Midbrain (tissue), 1 donor: Measurements from ENCODE around the gene PSMD14.

ENCODE experiments used
- DNase-seq: peaks from one replicate; lab custom pipeline; 2025; lab: John Stamatoyannopoulos, UW

PSMD14 gene

DNA sequence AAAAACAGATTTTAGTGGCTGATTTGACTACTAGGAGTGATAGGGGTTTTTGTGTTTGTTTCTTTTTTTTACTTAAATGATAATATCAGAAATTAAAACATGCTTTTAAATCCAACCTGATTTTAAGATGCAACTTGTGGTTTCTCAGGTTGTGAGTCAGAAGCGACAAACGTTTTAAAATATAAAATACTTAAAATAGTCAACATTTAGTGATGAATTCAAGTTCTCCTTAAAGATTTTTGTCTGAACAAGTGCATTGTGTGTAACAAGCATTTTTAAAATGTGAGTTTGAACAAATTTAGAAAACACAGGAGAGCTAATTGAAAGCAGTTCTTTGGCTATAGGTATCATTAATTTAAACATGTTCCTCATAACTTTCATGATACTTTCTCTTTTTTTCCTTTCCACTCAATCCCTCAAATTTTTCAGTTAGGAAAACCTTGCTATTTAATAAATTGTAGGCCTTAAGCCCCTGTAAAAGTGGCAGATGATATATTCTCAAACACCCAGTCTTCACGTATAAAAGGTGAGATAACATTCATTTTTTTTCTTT, 111.5 kb downstream of the PSMD14 start:
- no peak for DNase-seq

DNA sequence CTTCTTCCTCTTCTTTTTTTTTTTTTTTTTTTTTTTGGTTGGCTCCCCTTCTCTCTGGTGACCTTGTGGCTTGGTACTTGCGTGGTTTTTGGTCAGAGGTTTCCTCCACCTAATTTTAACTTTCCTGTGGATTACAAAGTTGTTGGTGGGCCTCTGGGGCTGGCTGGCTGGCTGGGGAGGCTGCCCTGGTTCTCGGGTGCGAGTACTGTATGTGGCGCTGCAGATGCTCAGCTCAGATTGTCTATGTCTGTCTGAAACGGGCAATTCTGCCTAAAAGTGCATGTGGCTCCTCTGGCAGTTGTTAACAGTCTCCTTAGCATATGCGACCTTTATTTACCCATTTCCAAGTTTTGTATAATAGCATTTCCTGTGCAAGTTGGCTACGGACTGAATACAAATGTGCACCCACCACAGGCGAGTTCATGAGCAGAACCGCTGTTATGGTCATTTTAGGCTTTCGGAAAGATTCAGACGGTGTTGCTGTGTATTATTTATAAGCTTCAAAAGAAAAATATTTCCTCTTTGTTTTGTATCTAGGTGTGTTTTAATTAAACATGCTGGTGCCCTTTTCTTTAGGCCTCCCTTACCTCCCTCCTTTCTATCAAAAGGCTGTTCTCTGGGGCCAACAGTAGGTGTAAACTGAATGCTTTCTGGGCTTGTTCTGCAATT, 112.3 kb downstream of the PSMD14 start:
- no peak for DNase-seq

- DNase-seq = no peak
Observed at GRCh38 chr2:161421686-161422085, 113.5 kb downstream of the PSMD14 start.

DNA sequence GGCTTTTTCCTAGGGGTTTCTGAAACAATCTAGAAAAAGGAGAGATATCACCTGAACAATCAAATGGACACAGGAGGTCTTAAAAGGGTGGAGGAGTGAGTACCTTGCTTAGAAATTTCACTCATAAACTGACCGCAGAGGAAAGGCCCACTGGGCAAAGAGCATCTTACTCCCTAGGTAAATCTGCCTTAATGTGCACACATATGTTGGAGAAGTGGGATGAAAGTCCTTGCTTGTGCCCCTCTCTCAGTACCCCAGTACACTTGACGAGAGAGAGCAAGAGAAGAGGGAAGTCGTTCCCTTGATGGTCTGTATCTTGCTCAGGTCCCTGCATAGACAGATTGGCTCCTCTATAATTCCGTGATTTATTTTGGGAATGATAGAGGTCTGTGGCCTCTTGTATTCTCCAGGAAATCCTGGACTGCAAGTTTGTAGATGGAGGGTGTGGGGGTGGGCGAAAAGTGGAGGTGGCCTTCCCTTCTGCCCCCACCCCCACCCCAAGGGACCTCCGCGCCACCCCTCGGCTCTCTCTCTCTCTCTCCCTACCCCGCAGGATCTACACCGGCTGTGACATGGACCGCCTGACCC, 114.7 kb downstream of the PSMD14 start:
- DNase-seq = no peak

DNA sequence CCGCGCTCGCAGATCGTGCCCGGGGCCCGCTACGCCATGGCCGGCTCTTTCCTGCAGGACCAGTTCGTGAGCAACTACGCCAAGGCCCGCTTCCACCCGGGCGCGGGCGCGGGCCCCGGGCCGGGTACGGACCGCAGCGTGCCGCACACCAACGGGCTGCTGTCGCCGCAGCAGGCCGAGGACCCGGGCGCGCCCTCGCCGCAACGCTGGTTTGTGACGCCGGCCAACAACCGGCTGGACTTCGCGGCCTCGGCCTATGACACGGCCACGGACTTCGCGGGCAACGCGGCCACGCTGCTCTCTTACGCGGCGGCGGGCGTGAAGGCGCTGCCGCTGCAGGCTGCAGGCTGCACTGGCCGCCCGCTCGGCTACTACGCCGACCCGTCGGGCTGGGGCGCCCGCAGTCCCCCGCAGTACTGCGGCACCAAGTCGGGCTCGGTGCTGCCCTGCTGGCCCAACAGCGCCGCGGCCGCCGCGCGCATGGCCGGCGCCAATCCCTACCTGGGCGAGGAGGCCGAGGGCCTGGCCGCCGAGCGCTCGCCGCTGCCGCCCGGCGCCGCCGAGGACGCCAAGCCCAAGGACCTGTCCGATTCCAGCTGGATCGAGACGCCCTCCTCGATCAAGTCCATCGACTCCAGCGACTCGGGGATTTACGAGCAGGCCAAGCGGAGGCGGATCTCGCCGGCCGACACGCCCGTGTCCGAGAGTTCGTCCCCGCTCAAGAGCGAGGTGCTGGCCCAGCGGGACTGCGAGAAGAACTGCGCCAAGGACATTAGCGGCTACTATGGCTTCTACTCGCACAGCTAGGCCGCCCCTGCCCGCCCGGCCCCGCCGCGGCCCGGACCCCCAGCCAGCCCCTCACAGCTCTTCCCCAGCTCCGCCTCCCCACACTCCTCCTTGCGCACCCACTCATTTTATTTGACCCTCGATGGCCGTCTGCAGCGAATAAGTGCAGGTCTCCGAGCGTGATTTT, 115.5 kb downstream of the PSMD14 start:
- no peak for DNase-seq

- DNase-seq = no peak
Observed at GRCh38 chr2:161424394-161424769, 116.2 kb downstream of the PSMD14 start.

GRCh38 chr2:161424891-161425727, 116.9 kb downstream of the PSMD14 start:
- no peak for DNase-seq

DNA sequence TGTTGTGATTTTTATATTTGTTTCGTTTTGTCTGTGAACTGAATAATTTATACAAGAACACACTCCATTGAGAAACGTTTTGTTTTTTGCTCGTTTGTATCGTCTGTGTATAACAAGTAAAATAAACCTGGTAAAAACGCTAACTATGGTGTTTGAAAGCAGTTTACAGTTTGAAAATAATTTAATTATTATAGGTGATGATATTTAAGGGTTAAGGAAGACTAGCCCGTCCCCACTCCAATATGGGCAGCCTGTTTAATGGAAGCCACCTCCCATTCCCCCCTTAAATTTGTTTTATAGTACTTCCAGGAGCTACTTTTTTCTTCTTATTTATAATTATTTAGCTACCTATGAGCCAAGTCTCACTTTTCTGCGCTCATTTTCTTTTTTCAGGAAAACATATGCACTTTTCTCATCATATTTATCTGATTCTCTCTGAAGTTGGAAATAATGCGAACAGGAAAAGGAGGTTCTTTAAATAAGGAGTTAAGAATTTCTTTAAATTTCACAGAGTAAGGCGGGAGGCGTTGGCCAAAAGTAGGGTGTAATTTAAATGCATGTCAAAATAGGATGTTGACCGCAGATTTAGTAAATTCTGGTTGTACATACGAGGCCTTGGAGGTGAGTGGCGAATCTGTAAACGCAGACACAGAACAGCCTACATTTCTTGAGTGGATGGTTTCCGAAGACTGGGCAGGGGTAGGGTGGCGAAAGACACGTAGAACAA, 117.7 kb downstream of the PSMD14 start:
- no peak for DNase-seq

DNA sequence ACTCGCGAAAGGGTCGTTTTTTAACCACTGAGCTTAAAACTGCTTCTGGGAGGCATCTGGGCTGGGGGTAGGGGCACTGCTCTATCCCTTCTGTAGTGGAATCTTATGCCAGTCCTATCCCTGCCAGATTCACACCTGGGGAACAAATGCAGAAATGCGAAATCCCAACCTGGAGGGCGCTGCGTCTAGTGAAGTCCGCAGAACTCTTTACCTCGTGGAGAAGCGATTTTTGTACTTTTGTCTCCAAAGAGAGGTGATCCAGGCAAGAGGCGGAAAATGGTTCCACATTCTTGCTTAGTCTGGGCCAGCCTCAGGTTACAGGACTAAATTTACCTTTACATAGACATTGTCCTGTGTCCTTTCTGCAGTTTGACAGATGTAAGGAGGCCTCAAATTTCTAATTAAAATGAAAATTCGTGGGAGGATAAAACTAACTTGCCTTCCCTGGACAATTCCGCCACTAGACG, 118.3 kb downstream of the PSMD14 start:
- DNase-seq = no peak

- no peak for DNase-seq
Observed at GRCh38 chr2:161426922-161427663, 118.9 kb downstream of the PSMD14 start.

- no peak for DNase-seq
Observed at GRCh38 chr2:161427664-161428587, 119.7 kb downstream of the PSMD14 start.

- DNase-seq = no peak
Observed at GRCh38 chr2:161430386-161430785, 122.2 kb downstream of the PSMD14 start.

DNA sequence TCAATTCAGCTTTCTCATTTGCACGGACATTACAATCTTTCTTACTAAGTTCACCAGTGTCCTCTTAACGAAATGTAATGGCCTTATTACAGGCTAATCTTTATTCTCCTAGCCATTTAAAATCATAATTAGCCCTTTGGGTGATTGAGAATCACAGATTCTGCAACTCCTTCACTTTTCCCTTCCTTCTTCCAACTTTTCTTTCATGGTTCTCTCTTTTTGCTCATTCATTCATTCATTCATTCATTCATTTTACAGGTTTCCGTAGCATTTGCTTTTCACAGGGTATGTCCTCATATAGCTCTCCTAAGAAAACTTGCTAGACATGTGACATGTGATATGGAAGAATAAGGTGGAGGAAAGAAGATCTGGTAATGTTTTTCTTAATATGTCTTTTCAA, 123.9 kb downstream of the PSMD14 start:
- no peak for DNase-seq

DNA sequence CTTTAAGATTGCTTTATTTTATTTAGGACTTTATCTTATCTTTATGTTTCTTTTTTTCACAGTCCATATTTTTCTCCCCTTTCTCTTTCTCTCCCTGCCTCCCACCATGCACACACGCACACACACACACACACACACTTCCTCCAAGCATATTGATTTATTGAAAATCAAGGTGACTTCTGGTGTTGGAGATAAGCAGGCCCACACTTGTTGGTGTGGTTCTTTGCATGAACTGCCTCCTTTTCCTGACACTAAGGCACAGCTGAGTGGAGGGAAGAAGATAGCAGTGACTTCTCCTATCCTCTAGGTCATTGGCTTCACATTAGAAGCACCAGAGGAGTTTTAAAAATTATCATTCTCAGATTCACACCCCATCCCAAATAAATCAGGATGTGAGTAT, 125.9 kb downstream of the PSMD14 start:
- DNase-seq = no peak

DNA sequence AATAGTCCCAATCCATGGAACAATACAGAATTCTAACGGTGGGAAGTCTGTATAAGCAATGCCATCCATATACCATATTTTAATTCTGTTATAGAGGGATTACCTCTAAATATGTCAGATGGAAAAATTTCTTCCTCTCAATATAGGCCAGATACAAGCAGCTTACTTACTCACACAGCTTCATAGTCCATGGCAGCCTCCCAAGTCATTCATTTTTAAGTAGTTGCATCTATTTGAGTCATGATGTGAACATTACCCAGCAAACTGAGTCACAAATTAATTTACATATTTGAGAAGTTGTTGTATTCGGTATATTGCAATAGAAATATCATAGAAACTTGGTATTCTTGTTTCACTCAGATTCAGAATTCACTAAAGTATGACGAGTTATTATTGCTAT, 128.2 kb downstream of the PSMD14 start:
- DNase-seq = no peak

DNA sequence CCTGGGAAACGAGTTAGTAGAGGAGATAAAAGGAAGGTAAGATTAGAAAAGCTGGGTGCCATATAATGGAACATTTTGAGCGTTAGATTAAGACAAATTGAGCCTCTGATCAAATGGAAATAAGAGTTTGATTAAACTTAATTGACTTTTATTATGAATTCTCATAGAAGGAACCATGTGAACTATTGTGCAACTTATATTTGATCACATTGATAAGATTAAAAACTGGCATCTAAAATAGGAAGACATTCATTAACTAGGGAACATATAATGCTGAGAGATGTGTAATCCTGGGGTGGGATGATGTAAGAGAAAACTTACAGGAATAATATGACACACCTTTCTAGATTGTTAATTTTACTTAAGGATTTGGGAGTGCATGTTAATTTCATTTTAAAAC, 130.4 kb downstream of the PSMD14 start:
- DNase-seq = no peak

DNA sequence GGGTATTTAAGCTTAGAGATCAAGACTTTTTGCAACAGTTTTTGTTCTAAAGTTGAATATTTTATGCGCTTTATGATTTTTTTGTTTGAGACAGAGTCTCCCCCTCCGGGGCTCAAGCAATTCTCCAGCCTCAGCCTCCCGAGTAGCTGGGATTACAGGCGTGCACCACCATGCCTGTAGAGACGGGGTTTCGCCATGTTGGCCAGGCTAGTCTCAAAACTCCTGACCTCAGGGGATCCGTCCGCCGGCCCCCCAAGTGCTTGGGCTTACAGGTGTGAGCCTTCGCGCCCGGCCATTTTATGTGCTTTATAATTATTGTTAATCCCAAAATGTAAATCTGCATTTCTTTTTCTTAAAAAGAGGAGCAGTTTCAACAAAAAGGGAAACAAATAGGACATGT, 136.9 kb downstream of the PSMD14 start:
- DNase-seq = no peak

- no peak for DNase-seq
Observed at GRCh38 chr2:161448431-161448830, 140.2 kb downstream of the PSMD14 start.
